ENCODE data around the gene TP53BP1.

The TP53BP1 gene

GRCh38 chr15:43433165-43433564 lies 59.8 kb downstream of the TP53BP1 start:
- no peaks in the 10 kb centered on the region for H3F3A ChIP-seq (ENCODE audit: low read depth)
- no peak overlapping the region for H3K4me2 ChIP-seq (ENCODE audit: low read depth, low read length, poor library complexity, severe bottlenecking)
- no peak overlapping the region for H3K9ac ChIP-seq (ENCODE audit: low read depth, low read length, poor library complexity, severe bottlenecking)
- no peak overlapping the region for H2AFZ ChIP-seq (ENCODE audit: low read length)
- no peaks in the 10 kb centered on the region for H3K9me2 ChIP-seq (replicated peaks; ENCODE audit: low read depth, low read length)
- H3K4me3 ChIP-seq (ENCODE audit: low read length, poor library complexity, severe bottlenecking): no peak overlapping the region
- H4K20me1 ChIP-seq (ENCODE audit: insufficient read depth, low read length, poor library complexity, severe bottlenecking): no peaks in the 10 kb centered on the region
- no peaks in the 10 kb centered on the region for H3K27me3 ChIP-seq (ENCODE audit: insufficient read depth, low read length, poor library complexity, severe bottlenecking)
- H3K9me3 ChIP-seq (ENCODE audit: insufficient read depth, low read depth, low read length): no peaks in the 10 kb centered on the region
- H3K4me1 ChIP-seq (ENCODE audit: insufficient read depth, low read length, poor library complexity, severe bottlenecking): peaks cover 10% of the 10 kb centered on the region
- H3K36me3 ChIP-seq (ENCODE audit: insufficient read depth, low read length): peaks cover 49% of the 10 kb centered on the region
- no peaks in the 10 kb centered on the region for H3K79me2 ChIP-seq (ENCODE audit: insufficient read depth, low read length)
- no peak for TF ChIP-seq EZH2phosphoT487 (IDR thresholded peaks at IDR 0.05; ENCODE audit: borderline replicate concordance)
- TF ChIP-seq CTCF (conservative IDR thresholded peaks at IDR 0.05; ENCODE audit: low read length): no peak

- no peak overlapping the region for H3K9ac ChIP-seq (ENCODE audit: low read depth, low read length, poor library complexity, severe bottlenecking)
- TF ChIP-seq EZH2phosphoT487 (IDR thresholded peaks at IDR 0.05; ENCODE audit: borderline replicate concordance) (no peak), CTCF (conservative IDR thresholded peaks at IDR 0.05; ENCODE audit: low read length) (no peak)
- no peak overlapping the region for H2AFZ ChIP-seq (ENCODE audit: low read length)
- no peaks in the 10 kb centered on the region for H3K9me2 ChIP-seq (replicated peaks; ENCODE audit: low read depth, low read length)
- H3K9me3 ChIP-seq (ENCODE audit: insufficient read depth, low read depth, low read length): no peaks in the 10 kb centered on the region
- H3K27me3 ChIP-seq (ENCODE audit: insufficient read depth, low read length, poor library complexity, severe bottlenecking): no peaks in the 10 kb centered on the region
- H3K4me2 ChIP-seq (ENCODE audit: low read depth, low read length, poor library complexity, severe bottlenecking): no peak overlapping the region
- no peaks in the 10 kb centered on the region for H4K20me1 ChIP-seq (ENCODE audit: insufficient read depth, low read length, poor library complexity, severe bottlenecking)
- H3F3A ChIP-seq (ENCODE audit: low read depth): no peaks in the 10 kb centered on the region
- H3K4me1 ChIP-seq (ENCODE audit: insufficient read depth, low read length, poor library complexity, severe bottlenecking): peaks cover 7% of the 10 kb centered on the region
- H3K36me3 ChIP-seq (ENCODE audit: insufficient read depth, low read length): peaks cover 60% of the 10 kb centered on the region
- H3K4me3 ChIP-seq (ENCODE audit: low read length, poor library complexity, severe bottlenecking): no peak overlapping the region
- no peaks in the 10 kb centered on the region for H3K79me2 ChIP-seq (ENCODE audit: insufficient read depth, low read length)
These were observed 63.3 kb downstream of the TP53BP1 start for GRCh38 chr15:43429687-43430086.

- Histone ChIP-seq H3K79me2 (ENCODE audit: insufficient read depth, low read length) (no peaks in the 10 kb centered on the region), H3K9me2 (replicated peaks; ENCODE audit: low read depth, low read length) (no peaks in the 10 kb centered on the region), H3K4me2 (ENCODE audit: low read depth, low read length, poor library complexity, severe bottlenecking) (no peak overlapping the region), H3K9me3 (ENCODE audit: insufficient read depth, low read depth, low read length) (no peaks in the 10 kb centered on the region), H3K36me3 (ENCODE audit: insufficient read depth, low read length) (peaks cover 76% of the 10 kb centered on the region; the same call in 1 of the 2 replicates), H2AFZ (ENCODE audit: low read length) (no peak overlapping the region), H3K4me1 (ENCODE audit: insufficient read depth, low read length, poor library complexity, severe bottlenecking) (no peaks in the 10 kb centered on the region), H4K20me1 (ENCODE audit: insufficient read depth, low read length, poor library complexity, severe bottlenecking) (no peaks in the 10 kb centered on the region), H3K4me3 (ENCODE audit: low read length, poor library complexity, severe bottlenecking) (no peak overlapping the region), H3F3A (ENCODE audit: low read depth) (no peaks in the 10 kb centered on the region), H3K9ac (ENCODE audit: low read depth, low read length, poor library complexity, severe bottlenecking) (no peak overlapping the region), H3K27me3 (ENCODE audit: insufficient read depth, low read length, poor library complexity, severe bottlenecking) (no peaks in the 10 kb centered on the region)
- no peak for TF ChIP-seq CTCF (conservative IDR thresholded peaks at IDR 0.05; ENCODE audit: low read length)
- no peak for TF ChIP-seq EZH2phosphoT487 (IDR thresholded peaks at IDR 0.05; ENCODE audit: borderline replicate concordance)
These were observed 69.2 kb downstream of the TP53BP1 start for GRCh38 chr15:43423793-43424192.
